Kidney (tissue), 14 donors: Measurements from ENCODE around the gene OR10J1. TPM values are rescaled to one million over a fixed set of nuclear protein-coding genes. Genes with fewer than 3 reads are reported as not detected.

ENCODE experiments used
- DNase-seq, 5 donors: peaks; one replicate each; pipeline ENCODE4 v3.0.0-alpha.2; 2013 to 2020
- FAIRE-seq: peaks from 2 replicates; lab custom pipeline; 2012; peaks lifted over from hg19 to GRCh38; lab: Jason Lieb, UNC
- H3K27ac ChIP-seq, 2 donors: one replicate each; pipeline ENCODE4 v1.7.0; 2013; ENCODE audit warnings: low read depth in 2 of 2, low read length in 2 of 2, inconsistent platforms in 1 of 2
- H3K27me3 ChIP-seq: one replicate; pipeline ENCODE4 v1.7.1; 2013; ENCODE audit warnings: low read length, inconsistent platforms; ENCODE audit not compliant: control insufficient read depth, insufficient read depth
- H3K36me3 ChIP-seq, 3 donors: one replicate each; pipeline versions ENCODE4 v1.7.0 to v1.7.1; 2013; ENCODE audit warnings: low read length in 3 of 3, control low read depth in 1 of 3, inconsistent platforms in 1 of 3; ENCODE audit not compliant: insufficient read depth in 3 of 3, control insufficient read depth in 2 of 3
- H3K4me1 ChIP-seq, 3 donors: one replicate each; pipeline versions ENCODE4 v1.7.0 to v1.7.1; 2013; ENCODE audit warnings: low read length in 3 of 3, inconsistent platforms in 1 of 3, low read depth in 1 of 3; ENCODE audit not compliant: control insufficient read depth in 2 of 3, insufficient read depth in 2 of 3
- H3K4me3 ChIP-seq, 3 donors: one replicate each; pipeline versions ENCODE4 v1.7.0 to v1.8.1; 2013; ENCODE audit warnings: low read length in 3 of 3, control low read depth in 1 of 3, inconsistent platforms in 1 of 3
- H3K9ac ChIP-seq, 3 donors: one replicate each; pipeline versions ENCODE4 v1.7.0 to v1.7.1; 2013; ENCODE audit warnings: low read length in 3 of 3, control low read depth in 1 of 3, inconsistent platforms in 1 of 3
- H3K9me3 ChIP-seq, 3 donors: one replicate each; pipeline versions ENCODE4 v1.7.0 to v1.7.1; 2013; ENCODE audit warnings: low read length in 3 of 3, control low read depth in 1 of 3, inconsistent platforms in 1 of 3; ENCODE audit not compliant: control insufficient read depth in 2 of 3, insufficient read depth in 1 of 3
- CTCF ChIP-seq: IDR thresholded peaks from 3 replicates; pipeline ENCODE4 v1.5.1; 2012; ENCODE audit warnings: mild to moderate bottlenecking, moderate library complexity, borderline replicate concordance; ENCODE audit not compliant: insufficient read depth; ENCODE audit errors: extremely low read depth
- intact Hi-C: fragments of 100-400 bp; cut with DNase I; formaldehyde crosslinking; loops from one replicate; pipeline ENCODE4 v1.11.1; 2022
- polyA plus RNA-seq: library from polyadenylated mRNA; stranded (reverse); fragments of 350-450 nt; fragmentation: Illumina TruSeq; extraction: RNeasy Lipid Tissue Mini Kit (QIAGEN cat#74804); gene quantifications from one replicate; pipeline ENCODE4 v1.2.3, GENCODE V29; 2014; ENCODE audit warnings: low read depth, low replicate concordance; ENCODE audit not compliant: insufficient read depth
- total RNA-seq: library from RNA; stranded (reverse); fragmentation: NEBNext Ultra II Directional; extraction: Animal tissue kit (Norgen Biotek cat#: 25700); gene quantifications from one replicate; pipeline ENCODE4 v1.2.1, GENCODE V29; 2021
- donor health status: control.
- donor health status: control.
- donor health status: control.
- donor health status: control.
- donor health status: control.
- donor health status: DM: yes; HTN: yes; CAD: no.
- donor health status: Normal renal cell carcinoma (clear cell type).

The OR10J1 gene
- total and polyA plus RNA-seq, 2 donors from 2014 or later: not detected

GRCh38 chr1:159431904-159432303 is 7.6 kb upstream of the OR10J1 start, which contains the start of gene OR10J4:
TSS of gene OR10J4 (plus strand) at chr1:159432204.
- no peak for FAIRE-seq
- intact Hi-C loops: no loop called here
- no peak within 1 kb of the TSS for H3K27ac ChIP-seq
- H3K36me3 ChIP-seq: no peaks in the 10 kb centered on the region
- no peak within 1 kb of the TSS for H3K9ac ChIP-seq
- TF ChIP-seq CTCF: no peak
- H3K4me1 ChIP-seq: no peaks in the 10 kb centered on the region
- no peak for DNase-seq
- no peaks in the 10 kb centered on the region for H3K9me3 ChIP-seq
- H3K27me3 ChIP-seq: no peaks in the 10 kb centered on the region
- H3K4me3 ChIP-seq: no peak within 1 kb of the TSS

- no peak for FAIRE-seq
- intact Hi-C loops: no loop called here
- H3K4me1 ChIP-seq: no peaks in the 10 kb centered on the region
These were observed 3.1 kb upstream of the OR10J1 start for GRCh38 chr1:159436469-159436868.

GRCh38 chr1:159441360-159441759 is 1.8 kb downstream of the OR10J1 start:
- no peak for FAIRE-seq
- peaks cover 0 to 4% (median 0%) of the 10 kb centered on the region in 3 donors for H3K4me1 ChIP-seq
- no peak overlapping the region for H3K9ac ChIP-seq
- H3K27ac ChIP-seq: no peak overlapping the region
- H3K9me3 ChIP-seq: no peaks in the 10 kb centered on the region
- no peaks in the 10 kb centered on the region for H3K36me3 ChIP-seq
- no peak overlapping the region for H3K4me3 ChIP-seq
- intact Hi-C loops: loop anchor here (5.0 kb wide), 1 partner anchor 241 kb away; no protein-coding TSS in a partner anchor
- H3K27me3 ChIP-seq: no peaks in the 10 kb centered on the region
- no peak for TF ChIP-seq CTCF
- DNase-seq: no peak

More at GRCh38 chr1:159436469-159436868, 3.1 kb upstream of the OR10J1 start:
- Histone ChIP-seq H3K27ac (no peak overlapping the region), H3K9ac (no peak overlapping the region), H3K36me3 (no peaks in the 10 kb centered on the region), H3K27me3 (no peaks in the 10 kb centered on the region), H3K4me3 (no peak overlapping the region), H3K9me3 (no peaks in the 10 kb centered on the region)
- no peak for DNase-seq
- no peak for TF ChIP-seq CTCF

- Histone ChIP-seq H3K4me3 (no peak overlapping the region), H3K36me3 (no peaks in the 10 kb centered on the region), H3K4me1 (peaks cover 0 to 4% (median 0%) of the 10 kb centered on the region in 3 donors), H3K27ac (no peak overlapping the region), H3K9ac (no peak overlapping the region), H3K27me3 (no peaks in the 10 kb centered on the region), H3K9me3 (no peaks in the 10 kb centered on the region)
- intact Hi-C loops: loop anchor here (5.0 kb wide), 1 partner anchor 240 kb away; no protein-coding TSS in a partner anchor
- no peak for DNase-seq
- no peak for FAIRE-seq
- no peak for TF ChIP-seq CTCF
These were observed 2.9 kb downstream of the OR10J1 start for GRCh38 chr1:159442428-159442827.
